ENCODE data around the gene SYCE1L.
A peak's percentile ranks its signal among the peaks of the same experiment; 100 is the strongest.
"Not testable (repeated sequence)": the region's sequence is repeated elsewhere in the genome, so short reads cannot be mapped to it uniquely, and the experiment has no call there.

The SYCE1L gene

DNA sequence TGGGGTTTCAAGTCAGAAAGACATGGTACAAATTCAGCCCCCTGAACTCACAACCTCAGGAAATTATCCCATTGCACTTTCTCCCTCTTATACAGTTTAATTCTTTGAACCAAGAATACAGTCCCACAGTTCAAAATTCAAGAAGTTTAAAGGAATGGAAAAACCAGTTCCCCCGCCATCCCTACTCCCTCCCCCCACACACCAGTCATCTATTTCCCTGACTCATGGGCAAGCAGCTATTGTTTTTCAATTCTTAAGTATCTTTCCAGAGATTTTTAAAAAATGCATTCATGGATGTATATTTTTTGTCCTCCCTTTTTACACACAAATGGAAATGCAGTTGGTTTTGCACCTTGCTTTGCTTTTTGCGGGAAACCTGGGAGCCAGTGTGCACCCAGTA is 7.3 kb downstream of the SYCE1L start:
- DNase-seq (ENCODE audit: low read depth) = no peak

DNA sequence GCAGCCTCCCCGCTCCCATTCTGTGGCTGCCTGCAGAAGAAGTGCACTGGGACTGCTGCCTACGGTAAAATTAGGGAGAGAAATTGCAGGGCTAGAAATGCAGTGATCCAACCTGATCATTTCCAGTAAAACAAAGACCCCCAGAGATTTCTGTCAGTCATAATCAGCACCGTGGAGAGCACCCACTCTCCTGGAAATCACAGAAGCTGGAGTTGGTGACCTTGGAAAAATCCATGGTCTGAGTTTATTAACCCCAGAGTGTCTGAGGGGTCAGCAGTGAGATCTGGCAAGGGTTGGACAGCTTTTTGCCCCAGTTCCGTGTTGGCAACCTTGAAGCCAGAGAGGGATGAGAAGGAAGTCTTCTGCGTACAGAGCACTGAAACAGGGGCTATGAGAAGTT is 7.8 kb downstream of the SYCE1L start:
- DNase-seq (ENCODE audit: low read depth) = no peak

DNA sequence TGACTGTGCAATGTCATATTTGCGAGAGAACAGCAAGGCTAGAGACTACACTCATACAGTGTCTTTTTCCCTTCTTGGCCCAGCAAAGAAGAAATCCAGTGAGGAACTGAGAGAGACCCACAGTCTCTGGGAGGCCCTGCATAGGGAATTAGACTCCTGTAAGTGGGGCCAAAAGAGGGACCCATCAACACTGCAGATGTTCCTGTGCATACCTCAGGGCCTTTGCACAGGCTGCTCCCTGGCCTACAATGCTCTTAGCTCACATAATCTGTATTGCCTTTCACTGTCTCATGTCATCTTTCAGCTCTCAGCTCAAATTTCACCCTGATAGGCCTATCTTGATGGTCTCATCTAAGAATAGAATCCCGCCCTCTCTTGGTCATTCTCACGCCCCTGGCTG is 9.2 kb downstream of the SYCE1L start:
- DNase-seq (ENCODE audit: low read depth) = no peak

DNA sequence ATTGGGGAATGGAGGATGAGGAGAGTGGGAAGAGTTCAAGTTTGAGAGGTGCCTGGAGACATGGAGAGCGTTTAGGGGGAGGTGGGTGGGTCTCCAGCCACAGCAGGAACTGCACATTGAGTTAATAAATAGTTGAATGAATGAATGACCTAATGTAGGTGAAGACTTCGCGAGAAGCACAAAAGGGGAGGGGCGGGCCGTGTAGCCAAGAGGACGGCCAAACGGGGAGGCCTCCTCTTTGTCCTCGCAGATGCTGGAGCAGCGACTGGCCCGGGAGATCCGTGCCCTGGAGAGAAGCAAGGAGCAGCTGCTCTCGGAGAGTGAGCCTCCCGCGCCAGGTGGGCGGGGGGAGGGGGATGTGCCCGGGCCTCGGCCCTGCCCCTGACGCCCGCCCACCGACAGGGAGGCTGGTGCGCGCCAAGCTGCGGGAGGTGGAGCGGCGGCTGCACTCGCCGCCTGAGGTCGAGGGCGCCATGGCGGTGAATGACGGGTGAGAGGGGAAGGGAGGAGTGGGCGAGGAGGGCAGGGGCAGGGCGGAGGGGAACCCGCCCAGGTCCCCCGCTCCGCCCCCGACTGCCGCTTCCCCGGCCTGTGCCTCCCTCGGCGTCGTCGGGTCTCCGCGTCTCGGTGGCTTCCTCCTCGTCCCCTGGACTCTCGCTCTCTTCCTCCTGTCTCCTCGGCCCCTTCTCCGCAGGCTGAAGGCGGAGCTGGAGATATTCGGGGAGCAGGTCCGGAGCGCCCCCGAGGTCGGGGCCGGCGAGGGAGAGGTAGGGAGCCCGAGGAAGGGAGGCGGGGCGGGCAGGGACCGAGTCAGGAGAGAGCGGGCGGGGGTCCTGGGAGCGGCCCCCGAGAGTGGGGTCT is 12.9 kb downstream of the SYCE1L start:
- DNase-seq (ENCODE audit: low read depth) = peak; percentile 60

DNA sequence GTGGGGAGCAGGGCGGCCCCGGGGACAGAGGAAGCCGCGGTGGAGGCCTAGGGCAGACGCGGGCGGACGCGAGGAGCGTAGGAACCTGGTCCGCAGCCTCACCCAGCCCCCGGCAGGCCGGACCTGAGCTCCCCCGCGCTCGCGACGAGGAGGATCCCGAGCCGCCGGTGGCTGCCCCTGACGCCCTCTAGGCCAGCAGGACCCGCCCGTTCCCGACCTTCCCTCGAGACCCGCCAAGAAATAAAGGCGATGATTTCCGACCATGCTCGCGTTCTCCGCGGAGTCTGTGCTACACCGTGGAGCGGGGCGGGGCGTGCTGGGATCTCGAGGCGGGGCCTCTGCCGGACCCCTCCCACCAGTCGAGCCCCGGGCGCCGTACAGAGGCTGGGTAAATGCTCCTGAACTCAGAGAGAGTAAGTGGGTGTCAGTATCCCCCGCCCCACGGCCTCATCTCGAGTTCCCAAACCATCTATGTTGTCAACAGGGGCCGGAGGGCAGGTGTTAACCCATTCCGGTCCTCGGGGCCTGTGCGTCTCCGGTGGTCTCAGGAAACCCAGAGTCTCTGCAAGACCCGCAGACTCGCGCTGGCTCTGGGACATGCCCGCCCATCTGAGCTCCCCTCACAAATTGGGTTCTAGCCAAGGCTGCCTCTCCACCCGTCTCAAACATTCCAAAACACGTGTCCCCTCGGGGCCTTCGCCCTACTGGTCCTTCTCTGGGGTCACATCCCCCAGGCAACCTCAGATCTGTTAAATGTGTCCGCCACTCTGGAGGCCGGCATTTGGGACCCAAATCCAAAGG is 13.7 kb downstream of the SYCE1L start:
- peak; percentile 60 for DNase-seq (ENCODE audit: low read depth)

DNA sequence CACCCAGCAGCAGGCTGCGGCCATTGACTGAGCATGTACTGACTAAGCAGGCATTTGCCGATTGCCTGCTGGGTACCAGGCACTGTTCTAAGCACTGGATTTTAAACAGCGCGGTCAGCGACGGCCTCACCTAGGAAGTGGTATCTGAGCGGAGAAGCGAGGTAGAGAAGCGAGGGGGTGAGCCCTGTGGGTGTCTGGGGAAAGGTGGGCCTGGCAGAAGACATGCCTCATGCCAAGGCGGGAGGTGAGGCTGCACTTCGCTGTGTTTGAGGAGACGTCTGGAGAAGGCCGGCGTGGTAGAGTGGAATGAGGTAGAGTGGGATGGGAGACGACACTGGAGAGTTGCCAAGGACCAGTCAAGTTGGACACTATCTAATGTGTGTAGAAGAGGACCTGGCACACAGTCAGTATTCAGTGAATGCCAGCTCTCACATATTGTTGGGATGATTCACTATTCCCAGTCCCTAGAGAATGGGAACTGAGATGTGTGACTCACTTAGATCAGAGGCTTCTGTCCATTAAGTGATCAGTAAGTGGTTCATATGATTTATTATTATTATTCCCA is 14.4 kb downstream of the SYCE1L start:
- no peak for DNase-seq (ENCODE audit: low read depth)

DNA sequence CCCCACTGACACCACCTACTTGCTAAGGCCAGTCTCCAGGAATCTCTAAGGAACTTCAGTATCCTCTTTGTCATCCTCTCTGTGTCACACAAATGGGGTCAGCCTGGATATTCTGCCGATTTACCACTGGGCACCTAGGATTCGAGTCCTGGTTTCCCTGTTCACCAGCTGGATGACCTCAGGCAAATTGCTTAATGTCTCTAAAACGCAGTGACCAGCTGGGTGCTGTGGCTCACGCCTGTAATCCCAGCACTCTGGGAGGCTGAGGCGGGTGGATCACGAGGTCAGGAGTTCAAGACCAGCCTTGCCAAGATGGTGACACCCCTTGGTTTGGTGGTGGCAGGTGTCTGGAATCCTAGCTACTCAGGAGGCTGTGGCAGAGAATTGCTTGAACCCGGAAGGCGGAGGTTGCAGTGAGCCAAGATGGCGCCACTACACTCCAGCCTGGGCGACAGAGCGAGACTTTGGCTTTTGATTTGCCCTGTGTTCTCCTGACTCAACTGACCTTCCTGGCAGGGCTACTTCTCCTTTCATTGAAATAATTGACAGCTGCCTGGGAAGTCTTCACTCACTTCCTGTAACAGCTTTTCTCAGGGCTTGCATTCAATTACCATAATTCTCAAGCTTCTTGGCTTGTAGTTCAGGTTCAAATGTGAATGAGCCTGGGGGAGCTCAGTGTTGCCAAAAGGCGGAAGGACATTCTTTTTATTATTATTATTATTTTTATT is 15.4 kb downstream of the SYCE1L start:
- DNase-seq (ENCODE audit: low read depth) = no peak

DNA sequence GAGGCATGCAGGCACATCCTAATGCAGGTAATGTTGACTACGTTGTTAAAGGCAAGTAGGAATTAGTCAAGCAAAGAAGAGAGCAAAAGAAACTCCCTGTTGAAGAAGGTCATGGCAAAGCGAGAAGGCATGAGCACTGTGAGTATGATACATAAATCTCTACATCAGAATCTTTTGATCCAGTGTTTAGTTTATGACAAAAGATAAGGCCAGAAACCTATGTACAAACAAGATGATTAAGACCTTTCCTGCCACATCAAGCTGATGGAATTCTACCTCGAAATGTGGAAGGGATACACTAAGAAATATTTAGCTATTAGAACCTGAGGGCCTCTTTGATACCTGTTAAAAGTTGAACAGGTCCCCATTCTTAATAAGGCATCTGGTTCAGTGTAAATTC is 20.2 kb downstream of the SYCE1L start:
- DNase-seq (ENCODE audit: low read depth) = no peak

DNA sequence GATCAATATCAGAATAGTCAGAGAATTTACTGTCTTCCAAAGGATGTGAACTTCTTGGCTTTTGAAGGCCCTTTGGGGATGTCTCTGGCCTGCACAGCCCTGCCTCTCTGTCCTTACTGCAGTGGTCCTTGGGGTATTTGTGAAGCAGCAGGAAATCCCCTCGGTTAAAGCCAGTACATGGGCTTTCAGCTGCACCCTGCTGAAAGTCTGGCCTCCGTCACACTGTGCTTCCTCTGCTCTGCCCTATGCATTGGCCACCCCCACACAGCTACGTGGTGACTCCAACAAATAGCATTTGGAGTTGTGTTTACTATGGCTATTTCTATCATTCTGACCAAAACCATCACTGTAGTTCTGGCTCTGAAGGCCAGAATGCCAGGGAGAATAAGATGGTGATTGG is 21.2 kb downstream of the SYCE1L start:
- no peak for DNase-seq (ENCODE audit: low read depth)

DNA sequence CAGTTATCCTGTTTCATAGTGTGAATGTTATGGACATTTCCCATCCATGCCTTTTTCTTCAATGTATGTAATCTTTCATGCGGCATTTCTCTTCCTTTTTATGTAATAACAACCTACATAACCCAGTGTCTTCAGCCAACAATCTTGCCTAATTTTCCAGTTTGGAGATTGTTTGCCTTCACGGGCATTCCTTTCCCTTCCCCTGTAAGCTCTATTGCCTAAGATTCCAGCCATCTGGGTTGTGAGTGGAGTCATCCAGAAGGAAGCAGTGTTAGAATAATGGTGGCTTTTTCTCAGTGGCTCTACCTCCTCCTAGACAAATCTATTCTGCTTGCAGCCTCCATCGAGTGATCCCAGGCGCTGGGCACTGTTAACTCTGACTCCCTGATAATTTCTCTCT is 22.3 kb downstream of the SYCE1L start:
- DNase-seq (ENCODE audit: low read depth) = no peak

DNA sequence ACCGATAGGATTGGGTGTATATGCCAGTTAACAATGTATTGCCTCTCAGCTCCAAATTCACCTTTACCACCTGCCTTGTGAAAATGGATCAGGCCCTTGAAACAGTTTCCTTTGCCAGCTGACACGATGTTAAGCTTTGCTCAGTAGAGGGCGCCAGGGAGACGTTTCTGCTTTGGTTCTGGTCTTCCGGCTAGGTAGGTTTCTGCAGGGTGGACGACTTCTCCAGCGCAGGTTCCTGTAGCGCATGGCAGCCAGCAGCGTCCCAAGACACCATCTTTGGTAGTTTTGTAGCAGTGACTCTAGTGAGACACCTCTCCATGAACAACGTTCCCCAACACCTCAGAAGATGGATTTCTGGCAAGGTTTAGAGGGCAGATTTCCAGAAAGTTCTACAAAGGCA is 24.0 kb downstream of the SYCE1L start:
- DNase-seq (ENCODE audit: low read depth) = no peak

DNA sequence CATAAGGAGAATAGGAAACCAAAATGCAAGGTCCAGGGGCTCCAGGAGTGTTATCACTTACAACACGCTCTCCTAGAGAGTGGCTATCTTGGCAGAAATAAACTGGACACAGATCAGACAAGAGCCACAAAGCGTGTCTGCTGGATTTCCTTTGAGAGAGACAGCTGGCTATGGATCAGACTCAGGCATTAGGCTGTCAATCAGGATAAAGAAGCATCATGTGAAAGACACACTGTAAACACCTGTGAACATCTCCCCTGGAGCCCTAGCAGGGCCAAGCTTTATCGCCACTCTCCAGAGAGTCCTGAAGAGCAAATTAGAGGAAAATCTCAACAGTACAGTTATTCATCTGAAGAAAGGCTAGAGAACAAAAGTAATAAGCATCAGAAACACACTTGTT is 26.0 kb downstream of the SYCE1L start:
- DNase-seq (ENCODE audit: low read depth) = no peak

DNA sequence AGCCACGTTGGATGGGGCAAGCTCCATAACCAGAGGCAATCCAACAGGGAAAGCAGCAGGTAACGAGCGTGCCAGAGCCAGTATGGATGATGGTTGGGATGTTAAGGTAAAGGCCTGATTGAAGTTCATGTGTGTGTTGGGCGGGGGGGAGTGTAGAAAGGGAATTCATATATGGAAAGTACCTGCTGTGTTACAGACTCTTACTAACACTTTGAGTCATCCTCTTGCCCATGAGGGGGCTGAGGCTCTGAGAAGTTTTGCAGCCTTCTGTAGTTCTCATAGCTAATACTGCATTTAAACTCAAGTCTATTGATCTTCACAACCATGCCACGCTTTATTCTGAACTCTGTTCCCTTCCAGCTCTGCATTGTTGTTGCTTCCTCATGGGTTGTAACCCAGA is 28.5 kb downstream of the SYCE1L start:
- DNase-seq (ENCODE audit: low read depth) = no peak

DNA sequence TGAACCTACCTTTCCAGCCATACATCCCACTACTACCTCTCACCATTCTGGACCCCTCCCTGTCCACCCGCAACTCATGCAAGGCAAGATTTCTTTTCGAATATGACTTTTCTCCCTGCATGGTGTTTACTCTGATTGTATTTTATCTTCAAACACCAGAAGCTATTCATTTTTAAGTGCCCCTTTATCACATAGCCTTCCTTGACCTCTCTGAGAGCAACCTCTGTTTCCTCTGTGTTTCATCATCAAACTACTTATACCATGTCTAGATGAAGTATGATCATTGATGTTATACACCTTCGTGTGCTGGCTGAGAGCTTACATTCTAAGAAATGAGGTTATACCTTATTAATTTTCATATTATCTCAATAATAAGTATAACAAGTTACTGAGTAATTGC is 31.8 kb downstream of the SYCE1L start:
- no peak for DNase-seq (ENCODE audit: low read depth)

DNA sequence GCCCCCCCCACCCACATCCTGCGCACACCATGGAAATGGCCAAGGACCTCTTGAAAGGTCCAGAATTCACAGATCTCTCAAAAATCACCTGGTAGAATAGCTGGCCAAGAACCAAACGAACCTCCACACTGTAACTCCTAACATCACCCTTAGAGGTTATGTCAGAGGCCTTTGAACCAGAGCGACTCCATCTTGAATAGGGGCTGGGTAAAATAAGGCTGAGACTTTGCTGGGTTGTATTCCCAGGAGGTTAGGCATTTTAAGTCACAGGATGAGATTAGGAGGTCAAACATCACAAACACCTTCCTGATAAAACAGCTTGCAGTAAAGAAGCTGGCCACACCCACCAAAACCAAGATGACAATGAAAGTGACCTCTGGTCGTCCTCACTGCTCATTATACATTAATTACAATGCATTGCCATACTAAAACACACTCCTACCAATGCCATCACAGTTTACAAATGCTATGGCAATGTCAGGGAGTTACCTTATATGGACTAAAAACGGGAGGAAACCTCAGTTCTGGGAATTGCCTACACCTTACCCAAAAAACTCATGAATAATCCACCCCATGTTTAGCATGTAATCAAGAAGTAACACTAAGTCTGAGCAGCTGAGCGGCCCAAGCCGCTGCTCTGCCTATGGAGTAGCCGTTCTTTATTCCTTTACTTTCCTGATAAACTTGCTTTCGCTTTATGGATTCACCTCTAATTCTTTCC is 34.8 kb downstream of the SYCE1L start:
- DNase-seq (ENCODE audit: low read depth) = no peak

DNA sequence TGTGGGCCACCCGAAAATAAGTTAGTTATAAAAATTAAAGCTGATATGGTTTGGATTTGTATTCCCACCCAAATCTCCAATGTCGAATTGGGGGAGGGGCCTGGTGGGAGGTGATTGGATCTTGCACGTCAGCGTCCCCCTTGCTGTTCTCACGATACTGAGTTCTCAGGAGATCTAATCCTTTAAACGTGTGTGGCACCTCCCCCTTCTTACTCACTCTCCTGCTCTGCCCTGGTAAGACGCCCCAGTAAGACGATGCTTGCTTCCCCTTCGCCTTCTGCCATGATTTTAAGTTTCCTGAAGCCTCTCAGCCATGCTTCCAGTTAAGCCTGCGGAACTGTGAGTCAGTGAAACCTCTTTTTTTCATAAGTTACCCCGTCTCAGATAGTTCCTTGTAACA is 35.4 kb downstream of the SYCE1L start:
- DNase-seq (ENCODE audit: low read depth) = no peak

DNA sequence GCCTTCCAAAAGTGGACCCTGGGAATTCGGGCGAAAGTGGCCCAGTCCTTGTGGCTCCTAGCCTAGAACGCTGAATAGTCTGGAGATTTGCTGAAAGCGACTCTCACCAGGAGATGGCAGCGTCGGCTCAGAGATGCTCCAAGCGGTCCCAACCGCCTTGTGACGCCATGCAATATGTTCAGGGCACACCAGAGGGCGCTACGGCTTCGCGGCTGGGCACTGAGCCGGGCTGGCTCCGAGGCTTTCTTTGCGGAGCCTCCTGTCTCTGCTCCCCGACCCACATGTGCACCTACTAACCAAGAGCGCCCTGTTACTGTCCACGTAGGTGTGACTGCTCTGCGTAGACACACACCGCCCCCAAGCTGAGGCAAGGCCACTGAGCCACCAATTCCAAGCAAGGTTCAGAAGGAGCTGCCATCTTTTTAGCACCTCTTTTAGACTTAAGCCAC is 36.9 kb downstream of the SYCE1L start:
- peak; percentile 83 for DNase-seq (ENCODE audit: low read depth)

DNA sequence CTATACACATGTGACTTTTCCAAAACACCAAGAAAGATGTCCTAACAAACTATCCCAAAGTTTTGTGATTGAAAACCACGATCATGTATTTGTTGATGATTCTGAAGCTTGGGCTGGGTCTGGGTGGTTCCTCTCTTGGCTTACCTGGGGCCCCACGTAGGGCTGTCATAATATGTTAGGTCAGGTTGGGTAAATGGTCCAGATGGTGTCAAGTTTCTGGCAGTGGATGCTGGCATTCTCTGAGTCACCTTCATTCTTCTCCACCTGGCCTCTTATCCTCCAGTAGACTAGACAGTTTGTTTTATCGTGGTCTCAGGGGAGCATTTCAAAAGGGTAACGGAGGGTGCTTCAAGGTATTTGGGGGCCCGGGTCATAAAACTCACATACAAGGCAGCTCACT is 39.4 kb downstream of the SYCE1L start:
- no peak for DNase-seq (ENCODE audit: low read depth)

DNA sequence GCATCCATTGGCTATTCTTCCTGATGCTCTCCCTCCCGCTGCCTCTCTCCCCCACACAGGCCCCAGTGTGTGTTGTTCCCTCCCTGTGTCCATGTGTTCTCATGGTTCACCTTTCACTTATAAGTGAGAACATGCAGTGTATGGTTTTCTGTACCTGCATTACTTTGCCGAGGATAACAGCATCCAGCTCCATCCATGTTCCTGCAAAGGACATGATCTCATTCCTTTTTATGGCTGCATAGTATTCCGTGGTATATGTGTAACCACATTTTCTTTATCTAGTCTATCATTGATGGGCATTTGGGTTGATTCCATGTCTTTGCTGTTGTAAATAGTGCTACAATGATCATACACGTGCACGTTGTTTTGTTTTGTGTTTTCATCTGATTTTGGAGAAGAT is 43.3 kb downstream of the SYCE1L start:
- DNase-seq (ENCODE audit: low read depth) = not testable (repeated sequence)

DNA sequence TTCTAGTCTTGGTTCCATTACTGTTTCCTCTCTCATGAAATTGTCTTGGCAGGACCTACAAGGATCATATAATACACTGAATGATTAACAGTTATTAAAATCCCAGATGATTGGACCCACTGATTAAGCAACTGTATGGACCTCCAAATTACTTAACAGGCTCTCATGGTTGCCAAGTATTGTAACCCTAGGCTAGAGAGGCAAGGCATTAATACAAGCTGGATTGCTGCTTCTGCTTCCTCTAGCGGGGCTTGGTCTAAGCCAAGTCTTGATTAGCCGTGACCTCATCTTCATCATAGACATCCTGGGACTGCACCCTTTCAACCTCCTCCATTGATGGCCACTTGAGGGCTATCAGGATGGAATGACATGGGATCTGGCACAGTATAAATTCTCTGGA is 46.9 kb downstream of the SYCE1L start:
- no peak for DNase-seq (ENCODE audit: low read depth)

DNA sequence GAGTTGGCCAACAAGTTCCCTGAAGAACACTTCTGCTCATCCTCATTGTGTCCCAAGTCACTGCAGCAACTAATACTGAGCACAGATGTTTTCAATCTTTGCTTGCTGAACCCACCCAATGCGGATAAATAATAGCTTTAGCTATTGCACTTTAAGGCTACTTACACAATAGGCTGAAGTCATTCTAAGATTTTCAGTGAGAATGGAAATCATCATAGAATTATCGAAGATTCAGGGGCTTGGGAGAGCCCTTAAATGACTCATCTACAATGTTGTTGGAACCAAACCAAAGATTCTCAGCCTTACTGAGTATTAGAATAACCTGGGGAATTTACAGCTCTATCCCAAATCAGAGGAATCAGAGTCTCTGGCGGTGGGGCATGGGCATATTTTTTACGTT is 51.2 kb downstream of the SYCE1L start:
- DNase-seq (ENCODE audit: low read depth) = no peak
